ENCODE data around the gene ABHD2. TPM values are rescaled to one million over a fixed set of nuclear protein-coding genes. Genes with fewer than 3 reads are reported as not detected.

Gene ABHD2
- total RNA-seq, 1 experiment from 2014 or later: 52.4 TPM

DNA sequence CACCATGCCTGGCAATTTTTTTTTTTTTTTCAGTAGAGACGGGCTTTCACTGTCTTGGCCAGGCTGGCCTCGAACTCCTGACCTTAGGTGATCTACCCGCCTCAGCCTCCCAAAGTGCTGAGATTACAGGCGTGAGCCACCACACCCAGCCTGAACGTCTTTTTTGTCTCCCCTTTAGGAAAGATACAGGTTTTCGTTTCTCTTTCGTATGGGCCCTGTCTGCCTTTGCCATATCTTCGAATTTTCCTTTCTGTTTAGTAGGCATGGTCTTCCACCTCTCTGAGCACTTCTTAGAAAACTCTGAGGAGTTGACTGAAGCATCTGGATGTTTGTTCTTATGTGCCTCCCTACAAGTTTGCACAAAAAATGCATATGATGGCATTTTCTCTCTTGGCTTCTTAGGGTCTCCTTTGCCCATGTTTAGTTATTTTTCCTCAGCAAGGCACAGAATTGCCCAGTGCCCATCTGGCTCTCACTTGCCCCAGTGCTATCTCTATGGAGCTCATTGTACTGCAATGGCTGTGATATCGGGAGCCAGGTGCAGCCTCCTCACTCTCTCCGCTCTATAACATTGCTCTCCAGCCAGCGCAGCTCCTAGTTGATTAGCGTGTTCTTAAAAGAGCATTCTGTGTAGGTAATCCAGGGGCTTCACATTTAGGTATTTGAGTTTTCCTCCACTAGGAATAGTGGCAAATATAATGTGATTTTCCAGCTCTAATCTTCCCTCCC, 48.0 kb downstream of the ABHD2 start:
- TF ChIP-seq EZH2 (IDR thresholded peaks at IDR 0.05; ENCODE audit: borderline replicate concordance, low read depth, low read length, poor library complexity, severe bottlenecking): no peak
- TF ChIP-seq, protein P1, sequence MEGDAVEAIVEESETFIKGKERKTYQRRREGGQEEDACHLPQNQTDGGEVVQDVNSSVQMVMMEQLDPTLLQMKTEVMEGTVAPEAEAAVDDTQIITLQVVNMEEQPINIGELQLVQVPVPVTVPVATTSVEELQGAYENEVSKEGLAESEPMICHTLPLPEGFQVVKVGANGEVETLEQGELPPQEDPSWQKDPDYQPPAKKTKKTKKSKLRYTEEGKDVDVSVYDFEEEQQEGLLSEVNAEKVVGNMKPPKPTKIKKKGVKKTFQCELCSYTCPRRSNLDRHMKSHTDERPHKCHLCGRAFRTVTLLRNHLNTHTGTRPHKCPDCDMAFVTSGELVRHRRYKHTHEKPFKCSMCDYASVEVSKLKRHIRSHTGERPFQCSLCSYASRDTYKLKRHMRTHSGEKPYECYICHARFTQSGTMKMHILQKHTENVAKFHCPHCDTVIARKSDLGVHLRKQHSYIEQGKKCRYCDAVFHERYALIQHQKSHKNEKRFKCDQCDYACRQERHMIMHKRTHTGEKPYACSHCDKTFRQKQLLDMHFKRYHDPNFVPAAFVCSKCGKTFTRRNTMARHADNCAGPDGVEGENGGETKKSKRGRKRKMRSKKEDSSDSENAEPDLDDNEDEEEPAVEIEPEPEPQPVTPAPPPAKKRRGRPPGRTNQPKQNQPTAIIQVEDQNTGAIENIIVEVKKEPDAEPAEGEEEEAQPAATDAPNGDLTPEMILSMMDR (conservative IDR thresholded peaks at IDR 0.05; ENCODE audit: low read depth, low read length): no peak

DNA sequence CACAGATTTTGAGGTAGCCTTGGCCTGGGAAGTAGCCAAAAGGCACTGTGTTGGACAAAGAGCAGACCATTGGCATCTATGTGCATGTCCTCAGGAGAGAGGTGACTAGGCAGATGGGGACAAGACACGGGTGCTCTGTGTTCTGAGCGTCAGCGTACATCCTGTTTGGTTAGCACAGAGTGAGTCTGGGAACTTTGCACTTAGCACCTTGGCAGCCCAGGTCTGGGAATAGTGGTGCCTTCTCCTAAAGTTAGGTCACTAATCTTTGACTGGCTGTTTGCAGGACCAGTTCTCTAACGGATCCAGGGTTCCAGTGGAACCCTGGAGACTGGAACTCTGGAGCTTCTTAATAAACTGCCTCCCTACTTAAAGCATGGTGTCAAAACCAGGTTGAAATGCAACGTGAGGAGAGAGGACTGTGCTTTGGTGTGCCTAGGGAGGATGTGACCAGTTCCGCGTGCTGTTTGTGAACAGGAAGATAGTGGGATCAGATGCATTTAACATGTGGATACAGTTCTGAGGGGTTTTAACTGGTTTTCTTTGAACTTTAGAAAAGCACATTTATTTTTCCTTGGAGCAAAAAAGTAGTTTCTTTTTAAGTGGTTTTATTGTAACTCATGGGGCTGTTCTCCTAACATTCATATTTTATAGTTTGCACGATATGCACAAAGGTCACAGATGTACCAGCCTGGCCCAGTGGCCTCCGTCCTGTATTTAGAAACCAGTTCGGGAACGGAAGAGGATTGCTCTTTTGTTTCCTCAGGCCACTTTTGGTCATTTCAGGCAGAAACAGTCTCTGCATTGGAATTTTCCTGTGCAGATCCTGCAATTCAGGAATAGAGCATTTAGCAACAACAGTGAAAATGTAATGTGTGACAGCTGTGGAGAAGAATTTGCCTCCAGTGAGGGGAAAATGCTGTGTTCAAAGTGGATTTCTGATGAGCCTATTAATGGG, 48.8 kb downstream of the ABHD2 start:
- no peak for TF ChIP-seq EZH2 (IDR thresholded peaks at IDR 0.05; ENCODE audit: borderline replicate concordance, low read depth, low read length, poor library complexity, severe bottlenecking)
- TF ChIP-seq, protein P1 (conservative IDR thresholded peaks at IDR 0.05; ENCODE audit: low read depth, low read length): no peak
- Histone ChIP-seq H3K4me1 (ENCODE audit: insufficient read depth, low read length, poor library complexity, severe bottlenecking) (peaks cover 11% of the 10 kb centered on the region), H3K9me3 (ENCODE audit: low read depth, low read length, poor library complexity, severe bottlenecking) (no peaks in the 10 kb centered on the region), H3K27me3 (replicated peaks; ENCODE audit: insufficient read depth, low read depth, low read length, poor library complexity) (no peaks in the 10 kb centered on the region), H3K27ac (ENCODE audit: low read depth, low read length, poor library complexity, severe bottlenecking) (no peak overlapping the region), H3K36me3 (ENCODE audit: insufficient read depth, low read length, poor library complexity, severe bottlenecking) (no peaks in the 10 kb centered on the region), H3K4me3 (ENCODE audit: low read depth, low read length, poor library complexity, severe bottlenecking) (no peak overlapping the region)
- BruUV-seq (replicated peaks): no TSS peak
- POLR2A ChIA-PET (ENCODE audit: low non-redundant PET): no interaction called here
- intact Hi-C loops (cut with micrococcal nuclease; ENCODE audit: unreplicated experiment): no loop called here
- CTCF ChIA-PET: no interaction called here
- no peak for DNase-seq (ENCODE audit: low spot score)

More for the DNA sequence above, 48.0 kb downstream of the ABHD2 start:
- Histone ChIP-seq H3K36me3 (ENCODE audit: insufficient read depth, low read length, poor library complexity, severe bottlenecking) (no peaks in the 10 kb centered on the region), H3K4me1 (ENCODE audit: insufficient read depth, low read length, poor library complexity, severe bottlenecking) (peaks cover 4% of the 10 kb centered on the region), H3K9me3 (ENCODE audit: low read depth, low read length, poor library complexity, severe bottlenecking) (no peaks in the 10 kb centered on the region), H3K4me3 (ENCODE audit: low read depth, low read length, poor library complexity, severe bottlenecking) (no peak overlapping the region), H3K27me3 (replicated peaks; ENCODE audit: insufficient read depth, low read depth, low read length, poor library complexity) (no peaks in the 10 kb centered on the region), H3K27ac (ENCODE audit: low read depth, low read length, poor library complexity, severe bottlenecking) (no peak overlapping the region)
- ChIA-PET POLR2A (ENCODE audit: low non-redundant PET) (no interaction called here), CTCF (no interaction called here)
- intact Hi-C loops (cut with micrococcal nuclease; ENCODE audit: unreplicated experiment): no loop called here
- DNase-seq (ENCODE audit: low spot score): no peak
- no TSS peak for BruUV-seq (replicated peaks)

DNA sequence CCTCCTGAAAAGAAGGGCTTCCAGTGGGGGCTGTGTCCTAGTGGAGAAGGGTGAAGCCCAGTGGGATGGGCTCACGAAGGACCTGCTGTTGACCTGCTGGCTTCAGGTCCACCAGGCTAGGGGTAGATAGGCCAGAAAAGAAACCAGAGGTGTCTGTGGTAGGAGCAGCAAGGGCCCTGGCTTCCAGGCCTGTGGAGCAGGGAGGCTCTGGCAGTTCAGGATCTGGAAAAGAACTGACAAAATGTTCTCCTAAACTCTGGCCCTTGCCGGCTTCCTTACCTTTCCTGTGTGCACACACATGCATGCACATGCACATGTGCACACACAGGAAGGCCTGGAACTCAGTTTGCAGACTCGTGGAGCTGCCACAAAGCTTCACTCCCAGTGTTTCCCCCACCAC, 49.7 kb downstream of the ABHD2 start:
- Histone ChIP-seq H3K27me3 (replicated peaks; ENCODE audit: insufficient read depth, low read depth, low read length, poor library complexity) (no peaks in the 10 kb centered on the region), H3K27ac (ENCODE audit: low read depth, low read length, poor library complexity, severe bottlenecking) (no peak overlapping the region), H3K36me3 (ENCODE audit: insufficient read depth, low read length, poor library complexity, severe bottlenecking) (no peaks in the 10 kb centered on the region), H3K9me3 (ENCODE audit: low read depth, low read length, poor library complexity, severe bottlenecking) (no peaks in the 10 kb centered on the region), H3K4me1 (ENCODE audit: insufficient read depth, low read length, poor library complexity, severe bottlenecking) (peaks cover 19% of the 10 kb centered on the region), H3K4me3 (ENCODE audit: low read depth, low read length, poor library complexity, severe bottlenecking) (no peak overlapping the region)
- CTCF ChIA-PET: interaction anchor here (1.8 kb wide), 1 partner anchor 33 kb away, joined by 5 read pairs; no protein-coding TSS in a partner anchor
- POLR2A ChIA-PET (ENCODE audit: low non-redundant PET): no interaction called here
- BruUV-seq (replicated peaks): no TSS peak
- no peak for DNase-seq (ENCODE audit: low spot score)
- intact Hi-C loops (cut with micrococcal nuclease; ENCODE audit: unreplicated experiment): no loop called here
- TF ChIP-seq EZH2 (IDR thresholded peaks at IDR 0.05; ENCODE audit: borderline replicate concordance, low read depth, low read length, poor library complexity, severe bottlenecking): no peak
- TF ChIP-seq, protein P1 (conservative IDR thresholded peaks at IDR 0.05; ENCODE audit: low read depth, low read length): no peak
